ENCODE results near the gene NME7.

GRCh38 chr1:169307176-169307575, 60.4 kb downstream of the NME7 start:
- TF ChIP-seq CTCF (IDR thresholded peaks at IDR 0.05; ENCODE audit: low read length) (no peak), EZH2 (IDR thresholded peaks at IDR 0.05; ENCODE audit: borderline replicate concordance, low read length) (no peak)

All from OCI-LY1 (cell line).